HG03520 (cell line): ENCODE measurements around the gene SOX2.

Experiments
- ATAC-seq: cut with Tn5 transposase; IDR thresholded peaks from one replicate; pipeline ENCODE4 v1.9.1; 2021; ENCODE audit warnings: mild to moderate bottlenecking, moderate library complexity; ENCODE audit not compliant: unreplicated experiment

SOX2 gene

DNA sequence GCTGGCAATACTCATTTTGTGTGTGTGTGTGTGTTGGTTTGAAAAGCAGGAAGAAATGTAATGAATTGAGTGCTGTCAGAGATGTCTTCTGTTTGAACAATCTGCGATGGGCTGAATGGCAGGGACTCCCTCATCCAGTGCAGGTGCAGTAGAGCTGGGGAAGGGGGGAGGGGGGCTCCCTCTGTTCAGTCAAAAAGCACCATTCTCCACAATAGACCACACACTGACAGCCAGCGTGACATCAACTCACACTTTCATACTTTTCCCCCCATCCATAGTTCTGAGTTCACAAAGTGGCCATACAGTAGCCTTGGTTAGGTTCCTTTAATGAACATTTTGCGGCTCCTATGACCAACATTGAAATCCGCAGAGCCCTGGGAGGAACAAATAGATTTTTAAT, 10.4 kb downstream of the SOX2 start:
- ATAC-seq = no peak

GRCh38 chr3:181722766-181723425, 11.2 kb downstream of the SOX2 start:
- no peak for ATAC-seq

GRCh38 chr3:181723625-181724191, 12.0 kb downstream of the SOX2 start:
- no peak for ATAC-seq

DNA sequence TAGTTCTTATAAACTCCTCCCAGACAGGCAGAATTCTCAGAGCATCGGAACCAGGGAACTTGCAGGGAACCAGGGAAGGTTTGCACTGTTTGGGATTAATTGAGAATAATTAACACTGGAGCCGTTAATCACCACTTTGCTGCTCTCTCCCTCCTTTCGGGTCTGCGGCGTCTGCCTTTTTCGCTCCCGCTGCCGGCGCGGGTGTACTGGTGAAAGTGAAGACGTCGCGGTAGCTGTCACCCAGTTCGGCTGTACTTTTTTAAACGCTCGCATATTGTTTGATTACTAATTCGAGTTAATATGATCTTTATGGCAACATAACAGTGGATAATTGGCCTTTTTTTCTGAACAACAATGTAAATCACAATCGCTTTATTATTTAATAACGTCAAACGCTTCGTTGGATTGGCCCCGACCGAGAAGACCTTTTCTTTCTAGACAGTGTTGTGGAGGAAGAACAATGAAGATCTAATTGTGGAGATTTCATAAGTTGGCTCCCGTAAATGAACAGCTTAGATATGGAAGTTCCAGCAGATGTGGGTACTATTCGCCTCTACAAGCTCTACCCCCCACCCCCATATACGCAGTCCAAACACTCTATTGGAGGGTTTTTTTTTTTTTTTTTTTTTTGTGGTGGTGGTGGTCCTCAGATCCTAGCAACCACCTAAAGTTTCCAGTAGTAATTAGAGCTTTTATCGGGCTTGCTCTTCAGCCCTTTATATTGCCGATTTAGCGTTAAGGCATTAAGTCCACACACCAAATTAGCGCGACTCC, 12.7 kb downstream of the SOX2 start:
- ATAC-seq = no peak

GRCh38 chr3:181725131-181725731, 13.5 kb downstream of the SOX2 start:
- ATAC-seq = no peak

DNA sequence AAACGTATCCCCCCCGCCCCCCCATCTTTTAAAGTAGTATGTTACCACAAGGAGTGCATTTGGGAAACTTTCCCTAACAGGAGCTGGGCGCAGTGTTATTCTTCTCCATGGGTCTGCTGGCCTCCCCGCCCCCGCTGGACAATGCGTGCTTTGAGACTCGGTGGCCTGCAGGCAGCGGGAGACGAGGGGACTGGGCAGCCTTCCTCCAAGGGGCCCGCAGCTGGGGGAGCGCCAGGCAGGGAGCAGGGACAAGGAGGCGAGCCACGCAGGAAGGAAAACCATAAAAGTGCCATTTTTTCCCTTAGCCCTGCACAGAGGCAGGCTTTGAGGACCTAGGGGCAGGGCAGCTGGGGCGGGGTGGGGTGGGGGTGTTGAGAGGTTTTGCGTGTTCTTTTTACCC, 14.1 kb downstream of the SOX2 start:
- ATAC-seq = no peak

DNA sequence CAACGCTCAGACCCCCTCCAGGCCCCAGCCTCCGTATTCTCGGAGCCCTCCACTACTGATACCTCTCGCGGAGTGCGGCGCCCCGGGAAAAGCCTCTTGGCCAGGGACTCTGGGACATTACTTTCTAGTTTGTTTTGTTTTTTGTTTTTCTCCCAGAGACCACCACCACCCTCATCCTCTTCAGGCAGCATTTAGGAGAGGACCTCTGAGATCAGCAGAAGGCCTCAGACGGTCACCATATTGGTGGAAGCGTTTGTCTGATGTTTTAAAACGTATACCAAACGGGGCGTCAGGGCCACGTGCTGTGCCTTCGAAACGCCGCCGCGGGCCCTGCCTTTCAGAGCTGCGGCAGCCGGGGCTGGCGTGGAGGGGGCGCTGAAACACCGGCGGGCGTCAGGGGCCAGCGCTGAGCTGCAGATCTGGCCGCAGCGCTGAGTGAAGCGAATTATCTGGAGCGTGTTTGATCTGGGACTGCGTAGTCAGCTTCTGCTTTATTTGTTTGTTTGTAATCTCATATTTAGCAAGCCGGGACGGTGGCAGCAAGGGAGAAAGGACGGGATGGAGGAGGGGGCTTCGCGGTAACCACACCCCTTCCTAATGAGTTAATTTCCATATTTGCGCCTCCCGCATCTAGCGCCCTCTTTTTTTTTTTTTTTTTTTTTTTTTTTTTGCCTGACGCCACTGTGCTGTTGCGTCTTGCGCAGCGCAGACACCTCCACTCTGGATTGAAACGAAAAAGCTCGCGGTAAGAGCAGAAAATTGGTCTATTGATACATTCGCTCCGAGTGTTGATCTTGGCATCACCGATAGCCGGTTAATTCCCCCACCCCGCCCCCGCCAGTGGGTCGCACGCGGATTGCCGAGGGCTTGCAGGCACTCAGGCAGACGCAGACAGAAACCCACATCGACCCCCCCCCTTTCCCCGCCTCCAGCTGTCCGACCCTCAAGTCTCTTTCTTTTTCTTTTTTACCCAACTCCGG, 14.9 kb downstream of the SOX2 start:
- no peak for ATAC-seq

DNA sequence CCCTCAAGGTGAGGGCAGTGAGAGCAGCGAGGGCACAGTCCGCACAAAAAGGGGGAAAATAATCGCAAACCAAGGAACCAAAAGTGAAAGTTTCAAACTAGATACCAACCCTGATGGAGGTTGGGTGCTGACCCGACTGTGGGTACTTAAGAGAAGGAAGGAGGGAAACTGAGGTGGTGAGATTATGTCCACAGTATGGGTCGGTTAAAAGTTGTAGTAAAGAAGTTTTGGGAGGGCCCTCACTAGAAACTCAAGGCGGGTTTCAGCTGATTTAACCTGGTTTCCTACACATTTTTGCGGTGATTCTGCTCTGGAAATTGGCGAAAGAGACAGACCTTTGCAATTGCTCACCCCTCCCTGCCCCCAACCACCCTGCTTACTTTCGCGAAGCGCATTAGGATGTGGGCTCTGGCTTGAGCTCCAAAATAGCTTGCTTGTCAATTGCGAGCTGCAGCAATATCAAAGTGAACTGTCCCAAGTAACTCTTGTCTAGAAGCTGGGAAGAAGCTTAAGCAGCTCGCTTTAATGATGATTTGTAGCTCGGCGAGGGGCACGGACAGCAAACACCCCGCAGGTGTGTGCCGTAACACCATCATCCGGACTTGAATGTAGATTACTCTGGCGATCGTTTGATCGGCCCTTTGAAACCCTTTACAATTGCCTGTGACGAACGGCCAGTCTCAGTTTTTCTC, 15.8 kb downstream of the SOX2 start:
- no peak for ATAC-seq

DNA sequence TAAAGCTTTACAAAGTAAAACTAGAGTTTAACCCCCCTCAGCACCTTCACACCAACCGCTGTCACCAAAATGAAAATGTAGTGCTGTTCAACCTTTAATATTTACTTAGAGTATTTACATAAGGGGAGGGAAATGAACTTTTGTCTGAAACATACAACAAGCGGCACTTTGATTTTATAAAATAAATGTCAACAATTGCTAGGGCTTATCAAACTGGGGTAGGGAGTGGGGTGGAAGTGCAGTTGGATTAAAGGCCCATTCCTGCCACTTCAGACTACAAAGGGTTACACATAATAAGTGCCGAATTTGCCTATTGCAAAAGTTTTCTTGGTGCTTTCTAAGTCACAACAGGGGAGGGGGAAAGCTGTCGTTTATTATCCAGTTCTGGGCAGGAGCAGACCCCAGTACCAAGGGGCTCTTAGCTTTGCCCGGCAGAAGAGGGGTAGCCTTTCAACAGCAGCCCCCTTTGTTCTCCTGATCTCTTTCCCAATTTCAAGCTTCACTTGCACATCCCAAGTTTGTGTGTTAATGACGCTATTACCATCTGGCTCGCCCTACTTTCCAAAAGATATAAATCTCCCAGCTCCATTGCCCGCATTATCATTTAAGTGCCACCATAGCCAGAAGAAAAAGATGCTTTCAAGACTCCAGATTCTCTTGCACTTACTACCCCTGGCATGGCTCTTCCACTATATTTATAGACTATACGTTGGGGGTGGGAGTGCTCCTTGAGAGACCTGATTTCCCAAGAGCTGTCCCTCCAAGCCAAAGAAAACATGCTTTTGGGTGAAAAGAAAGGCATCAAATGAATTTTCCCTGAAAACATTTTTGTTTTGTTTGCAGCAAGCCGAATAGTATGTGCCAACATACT, 17.0 kb downstream of the SOX2 start:
- ATAC-seq = no peak

- no peak for ATAC-seq
Measured at GRCh38 chr3:181729341-181729869, 17.7 kb downstream of the SOX2 start.

GRCh38 chr3:181730316-181730715, 18.6 kb downstream of the SOX2 start:
- no peak for ATAC-seq

GRCh38 chr3:181730934-181731333, 19.2 kb downstream of the SOX2 start:
- no peak for ATAC-seq

GRCh38 chr3:181735911-181736310, 24.2 kb downstream of the SOX2 start:
- no peak for ATAC-seq

DNA sequence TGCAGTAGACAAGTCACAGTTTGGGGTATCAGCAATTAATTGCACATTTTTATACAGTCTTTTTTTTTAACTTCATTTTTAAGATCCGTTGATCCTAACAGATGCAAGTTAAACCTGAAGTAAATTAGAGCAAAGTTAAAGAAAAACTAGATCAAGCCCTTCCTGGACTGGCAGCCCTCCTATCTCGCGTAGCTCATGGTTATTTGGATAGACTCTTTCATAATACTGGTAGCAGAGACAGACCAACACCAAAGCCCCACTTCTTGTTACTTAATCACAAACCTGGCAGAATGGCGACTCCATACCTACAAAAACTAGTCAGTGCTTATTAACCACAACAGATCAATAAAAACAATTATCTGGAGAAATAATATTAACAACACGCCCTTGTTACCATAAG, 26.8 kb downstream of the SOX2 start:
- no peak for ATAC-seq

DNA sequence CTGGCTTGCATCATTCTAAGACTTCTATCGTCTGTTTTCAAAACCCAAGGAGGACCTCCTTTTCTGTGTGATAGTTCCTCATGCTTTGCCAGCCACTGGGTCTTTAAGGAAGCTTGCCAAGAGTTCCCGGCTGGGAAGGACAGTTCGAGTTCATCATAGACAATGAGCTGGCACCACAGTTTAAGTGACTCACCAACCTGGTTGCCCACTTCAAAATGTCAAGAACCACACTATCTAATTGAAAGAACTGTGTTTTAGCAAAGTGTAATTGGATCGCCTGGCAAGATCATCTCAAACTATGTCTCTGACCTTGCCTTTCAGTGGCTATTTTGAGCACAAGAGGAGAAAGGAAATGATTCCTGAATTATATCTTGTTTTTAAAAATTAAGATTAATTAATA, 27.9 kb downstream of the SOX2 start:
- ATAC-seq = no peak

GRCh38 chr3:181741417-181741816, 29.7 kb downstream of the SOX2 start:
- ATAC-seq = no peak

DNA sequence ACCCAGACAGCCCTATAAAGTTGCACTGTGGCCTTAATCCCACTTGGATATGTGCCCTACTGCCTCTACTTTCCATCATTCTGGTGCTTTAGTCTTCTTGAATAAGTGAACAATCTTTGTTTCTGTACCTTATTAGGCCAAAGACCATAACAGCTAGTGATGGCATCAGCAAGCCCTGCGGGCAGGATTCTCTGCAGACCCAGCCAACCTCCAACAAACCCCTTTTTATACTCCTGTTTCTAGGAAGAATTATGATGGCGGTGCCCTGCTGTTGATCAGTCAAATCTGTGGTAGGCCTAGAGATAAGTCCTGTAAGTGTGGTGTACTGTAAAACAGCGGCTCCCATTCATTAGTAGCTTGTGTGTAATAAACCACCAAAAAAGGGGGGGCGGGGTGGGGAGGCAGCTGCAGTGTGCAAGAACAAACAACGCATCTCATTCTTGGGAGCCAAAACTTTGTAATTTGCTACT, 40.5 kb downstream of the SOX2 start:
- ATAC-seq = no peak

- no peak for ATAC-seq
Measured at GRCh38 chr3:181753391-181753790, 41.7 kb downstream of the SOX2 start.

- no peak for ATAC-seq
Measured at GRCh38 chr3:181755959-181756358, 44.2 kb downstream of the SOX2 start.
